T-cell (primary cell): ENCODE results near the gene EBNA1BP2. TPM values are rescaled to one million over a fixed set of nuclear protein-coding genes. Genes with fewer than 3 reads are reported as not detected.

ENCODE experiments used
- ATAC-seq, 4 experiments: fragments of 200-7000 bp in 3 of 4; fragments of 150-1000 bp in 1 of 4; cut with Tn5 transposase; replicated peaks in 1 of 4; 1 replicate in 3 of 4; 2 replicates in 1 of 4; pipeline ENCODE4 v1.10.0; 2021; ENCODE audit warnings: moderate library complexity in 3 of 4, mild to moderate bottlenecking in 2 of 4, moderate number of reproducible peaks in 1 of 4
- CTCF ChIA-PET, 2 donors: fragments of 300-600 bp; sonication (Branson Sonifier 250); formaldehyde crosslinking; loops; one replicate each; lab custom pipeline; 2022; ENCODE audit warnings: antibody characterized with exemption in 2 of 2; lab: Charles Lee
- POLR2A ChIA-PET, 2 donors: fragments of 300-600 bp; sonication (Branson Sonifier 250); formaldehyde crosslinking; loops; one replicate each; lab custom pipeline; 2022; ENCODE audit warnings: antibody characterized with exemption in 2 of 2; lab: Charles Lee
- DNase-seq, 35 experiments: peaks; one replicate each; pipeline versions ENCODE4 v3.0.0 to v3.0.0-alpha.2; 2013 to 2023
- H3K27ac ChIP-seq: one replicate; pipeline ENCODE4 v1.5.1; 2013; ENCODE audit warnings: low read length
- H3K27me3 ChIP-seq, 2 experiments: replicated peaks in 1 of 2; 1 replicate in 1 of 2; 2 replicates in 1 of 2; pipeline versions ENCODE4 v1.6.1 to v1.7.0; 2013; ENCODE audit warnings: low read length in 1 of 2, mixed read lengths in 1 of 2; ENCODE audit not compliant: control insufficient read depth in 2 of 2, insufficient read depth in 2 of 2; ENCODE audit errors: extremely low read depth in 1 of 2
- H3K36me3 ChIP-seq, 2 donors: 1 replicate in 1 of 2; 2 replicates in 1 of 2; pipeline versions ENCODE4 v1.6.1 to v1.7.0; 2013; ENCODE audit warnings: low read length in 1 of 2; ENCODE audit not compliant: control insufficient read depth in 2 of 2, insufficient read depth in 1 of 2; ENCODE audit errors: extremely low read depth in 1 of 2
- H3K4me1 ChIP-seq, 2 experiments: 1 replicate in 1 of 2; 2 replicates in 1 of 2; pipeline versions ENCODE4 v1.6.1 to v1.7.0; 2013; ENCODE audit warnings: low read length in 2 of 2, mixed read lengths in 1 of 2; ENCODE audit not compliant: insufficient read depth in 2 of 2, control insufficient read depth in 1 of 2; ENCODE audit errors: extremely low read depth in 1 of 2
- H3K4me3 ChIP-seq, 2 donors: 1 replicate in 1 of 2; 2 replicates in 1 of 2; pipeline versions ENCODE4 v1.5.1 to v1.7.0; 2013; ENCODE audit warnings: mild to moderate bottlenecking in 2 of 2, low read length in 1 of 2, moderate library complexity in 1 of 2; ENCODE audit not compliant: control insufficient read depth in 1 of 2; ENCODE audit errors: extremely low read depth in 1 of 2
- H3K9me3 ChIP-seq: 2 replicates; pipeline ENCODE4 v1.7.0; 2013
- H3K27ac Mint-ChIP-seq, 2 donors: one replicate each; pipeline ENCODE4 v1.8.0; 2020 to 2021; ENCODE audit warnings: mild to moderate bottlenecking in 2 of 2, mixed read lengths in 2 of 2
- H3K27me3 Mint-ChIP-seq, 2 donors: one replicate each; pipeline ENCODE4 v1.8.0; 2021 to 2022; ENCODE audit warnings: mixed read lengths in 2 of 2
- H3K36me3 Mint-ChIP-seq: one replicate; pipeline ENCODE4 v1.8.0; 2021; ENCODE audit warnings: mixed read lengths
- H3K4me1 Mint-ChIP-seq, 3 donors: one replicate each; pipeline ENCODE4 v1.8.0; 2020 to 2022; ENCODE audit warnings: mixed read lengths in 3 of 3, mild to moderate bottlenecking in 1 of 3
- H3K4me3 Mint-ChIP-seq, 3 donors: one replicate each; pipeline ENCODE4 v1.8.0; 2020 to 2022; ENCODE audit warnings: mild to moderate bottlenecking in 3 of 3, mixed read lengths in 3 of 3, moderate library complexity in 3 of 3
- H3K9me3 Mint-ChIP-seq, 3 donors: one replicate each; pipeline ENCODE4 v1.8.0; 2020 to 2022; ENCODE audit warnings: mixed read lengths in 3 of 3
- WGBS: methylation state at CpG from one replicate; pipeline ENCODE4 v1.1.5; 2013; ENCODE audit warnings: missing lambda C conversion rate; ENCODE audit not compliant: insufficient coverage; 5-methylcytosine and 5-hydroxymethylcytosine counted together
- total RNA-seq, 35 experiments: library from RNA in 6 of 35; stranded (reverse) in 6 of 35; fragments of 120-200 nt in 1 of 35; gene quantifications; one replicate each; pipeline versions ENCODE4 v1.2.1 to v1.2.4 and lab custom pipeline; 2013 to 2026

The EBNA1BP2 gene
- total RNA-seq, 5 donors from 2014 or later (not counting 1 experiment from before 2014, with no cell fraction given): 18.4 to 38.1 (median 31.2) TPM

DNA sequence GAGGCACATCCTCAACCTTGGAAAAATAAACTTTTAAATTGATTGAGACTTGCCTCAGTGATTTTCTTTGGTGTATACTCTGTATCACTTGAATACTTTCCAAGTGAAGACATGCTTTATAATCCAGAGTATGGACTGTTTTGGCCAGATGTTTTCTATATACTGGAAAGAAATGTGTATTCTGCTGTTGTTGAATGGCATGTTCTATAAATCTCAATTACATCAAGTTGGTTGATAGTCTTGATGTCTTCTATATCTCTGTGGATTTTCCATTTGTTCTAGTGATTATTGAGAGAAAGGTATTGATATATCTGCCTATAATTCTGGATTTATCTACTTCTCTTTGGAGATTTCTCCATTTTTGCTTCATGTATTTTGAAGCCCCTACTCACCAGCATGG is 37.5 kb downstream of the EBNA1BP2 start:
- no peaks in the 10 kb centered on the region for H3K4me1 Mint-ChIP-seq
- H3K27me3 ChIP-seq: peaks cover 0 to 15% of the 10 kb centered on the region in 2 experiments
- H3K9me3 ChIP-seq: no peaks in the 10 kb centered on the region
- no peaks in the 10 kb centered on the region for H3K4me1 ChIP-seq
- H3K27ac Mint-ChIP-seq: no peak overlapping the region
- no peaks in the 10 kb centered on the region for H3K36me3 Mint-ChIP-seq
- peaks cover 0 to 4% (median 2%) of the 10 kb centered on the region in 3 donors for H3K9me3 Mint-ChIP-seq
- H3K27ac ChIP-seq: no peak overlapping the region
- H3K36me3 ChIP-seq: no peaks in the 10 kb centered on the region
- ChIA-PET CTCF (no interaction called here), POLR2A (no interaction called here)
- DNase-seq (no peak), ATAC-seq (no peak)
- no peak overlapping the region for H3K4me3 Mint-ChIP-seq
- no peak overlapping the region for H3K4me3 ChIP-seq
- peaks cover 30 to 36% of the 10 kb centered on the region in 2 donors for H3K27me3 Mint-ChIP-seq

DNA sequence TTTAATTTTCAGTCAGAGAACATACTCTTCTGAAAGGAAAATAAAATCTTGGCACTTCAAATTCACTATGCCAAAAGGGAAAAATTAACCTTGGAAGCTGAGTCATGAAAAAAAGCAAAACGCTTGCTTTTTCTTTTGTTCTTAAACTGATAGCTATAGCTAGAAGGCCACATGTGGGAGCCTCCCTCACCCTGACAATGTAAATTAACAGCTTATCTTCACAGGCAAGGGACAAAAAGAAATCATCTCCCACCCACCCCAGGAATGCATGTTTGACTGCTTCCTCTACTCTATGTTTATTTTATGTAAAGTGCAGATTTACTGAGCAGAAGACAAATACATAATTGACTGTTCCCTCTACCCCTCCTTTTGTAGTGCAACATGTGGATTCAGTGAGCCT is 38.0 kb downstream of the EBNA1BP2 start:
- H3K9me3 ChIP-seq: no peaks in the 10 kb centered on the region
- H3K4me1 ChIP-seq: no peaks in the 10 kb centered on the region
- Mint-ChIP-seq H3K36me3 (no peaks in the 10 kb centered on the region), H3K27me3 (peaks cover 27 to 36% of the 10 kb centered on the region in 2 donors), H3K27ac (no peak overlapping the region), H3K4me3 (no peak overlapping the region), H3K9me3 (no peaks in the 10 kb centered on the region), H3K4me1 (no peaks in the 10 kb centered on the region)
- ChIA-PET POLR2A (no interaction called here), CTCF (no interaction called here)
- no CpG with 5 or more reads among the region's 1 CpG for WGBS
- H3K27me3 ChIP-seq: peaks cover 0 to 14% of the 10 kb centered on the region in 2 experiments
- H3K4me3 ChIP-seq: no peak overlapping the region
- DNase-seq (no peak), ATAC-seq (no peak)
- H3K27ac ChIP-seq: no peak overlapping the region
- no peaks in the 10 kb centered on the region for H3K36me3 ChIP-seq

DNA sequence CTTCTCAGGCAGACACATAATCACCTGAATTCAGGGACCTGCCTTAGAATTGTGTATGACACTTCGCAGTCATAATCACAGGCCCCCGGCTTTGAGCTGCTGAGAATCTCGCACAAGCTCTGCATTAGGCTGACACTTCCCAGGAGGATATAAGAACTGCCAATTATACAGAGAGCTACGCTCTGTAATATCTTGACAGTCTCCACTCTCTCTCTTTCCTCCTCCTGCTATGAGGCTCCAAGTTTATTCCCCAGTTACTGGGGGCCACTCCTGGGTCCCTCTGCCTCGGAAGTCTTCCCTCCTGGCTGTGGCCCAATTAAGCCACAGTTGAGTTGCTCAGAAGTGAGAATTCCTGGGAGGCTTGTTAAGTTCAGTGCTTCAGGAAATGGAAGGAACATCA is 42.7 kb downstream of the EBNA1BP2 start:
- no peak for DNase-seq
- Mint-ChIP-seq H3K27me3 (peaks cover 28 to 35% of the 10 kb centered on the region in 2 donors), H3K4me1 (no peaks in the 10 kb centered on the region), H3K9me3 (no peaks in the 10 kb centered on the region), H3K4me3 (no peak overlapping the region), H3K36me3 (no peaks in the 10 kb centered on the region), H3K27ac (no peak overlapping the region)
- H3K4me1 ChIP-seq: no peaks in the 10 kb centered on the region
- POLR2A ChIA-PET: no interaction called here
- ATAC-seq: no peak
- no peak overlapping the region for H3K27ac ChIP-seq
- 89% methylated on average over 4 of the region's 5 CpGs for WGBS
- CTCF ChIA-PET: no interaction called here
- no peaks in the 10 kb centered on the region for H3K9me3 ChIP-seq
- H3K36me3 ChIP-seq: no peaks in the 10 kb centered on the region
- H3K4me3 ChIP-seq: no peak overlapping the region
- H3K27me3 ChIP-seq: peaks cover 0 to 11% of the 10 kb centered on the region in 2 experiments

DNA sequence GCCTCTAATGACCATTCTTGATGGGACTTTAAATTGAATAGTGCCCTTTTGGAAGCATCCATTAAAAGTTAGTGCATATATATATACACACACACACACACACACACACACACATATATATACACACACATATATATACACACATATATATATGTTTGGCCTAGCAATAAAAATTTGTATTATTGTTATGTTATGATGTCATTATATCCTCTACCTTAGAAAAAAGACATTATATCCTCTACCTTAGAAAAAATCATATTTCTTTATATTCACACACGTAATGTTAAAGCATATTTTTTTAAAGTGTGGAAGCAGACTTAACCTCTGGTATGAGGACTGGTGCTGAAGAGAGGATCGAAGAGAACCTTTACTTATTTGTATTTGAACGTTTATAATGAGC is 43.3 kb downstream of the EBNA1BP2 start:
- POLR2A ChIA-PET: no interaction called here
- CTCF ChIA-PET: no interaction called here
- Histone ChIP-seq H3K4me3 (no peak overlapping the region), H3K9me3 (no peaks in the 10 kb centered on the region), H3K4me1 (no peaks in the 10 kb centered on the region), H3K27me3 (peaks cover 0 to 11% of the 10 kb centered on the region in 2 experiments), H3K27ac (no peak overlapping the region), H3K36me3 (no peaks in the 10 kb centered on the region)
- no peak for DNase-seq
- H3K9me3 Mint-ChIP-seq: no peaks in the 10 kb centered on the region
- no peak for ATAC-seq
- peaks cover 28 to 32% of the 10 kb centered on the region in 2 donors for H3K27me3 Mint-ChIP-seq
- no peaks in the 10 kb centered on the region for H3K4me1 Mint-ChIP-seq
- H3K36me3 Mint-ChIP-seq: no peaks in the 10 kb centered on the region
- no CpG with 5 or more reads among the region's 3 CpGs for WGBS
- no peak overlapping the region for H3K4me3 Mint-ChIP-seq
- H3K27ac Mint-ChIP-seq: no peak overlapping the region

DNA sequence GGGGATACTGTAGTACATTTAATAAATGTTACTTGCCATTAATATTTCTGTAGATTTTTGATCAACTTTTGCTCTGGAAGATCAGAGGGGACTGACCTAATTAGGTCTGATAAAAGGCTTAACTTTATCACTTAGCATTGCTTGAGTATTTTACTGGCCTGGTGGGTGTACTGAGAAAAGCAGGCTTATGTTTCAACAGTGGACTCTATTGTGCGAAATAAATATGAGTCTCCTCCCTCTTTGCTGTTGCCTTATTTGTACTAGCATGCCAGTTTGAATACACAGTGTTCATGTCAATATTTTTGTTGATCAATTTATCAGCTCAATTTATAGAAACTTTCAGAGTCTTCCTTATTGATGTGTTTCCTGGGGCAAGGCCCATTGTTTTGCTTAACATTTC is 49.1 kb downstream of the EBNA1BP2 start:
- Mint-ChIP-seq H3K36me3 (no peaks in the 10 kb centered on the region), H3K4me1 (no peaks in the 10 kb centered on the region), H3K27me3 (peaks cover 27 to 28% of the 10 kb centered on the region in 2 donors), H3K9me3 (no peaks in the 10 kb centered on the region), H3K27ac (no peak overlapping the region), H3K4me3 (no peak overlapping the region)
- H3K36me3 ChIP-seq: no peaks in the 10 kb centered on the region
- H3K4me3 ChIP-seq: no peak overlapping the region
- H3K4me1 ChIP-seq: no peaks in the 10 kb centered on the region
- no peak for ATAC-seq
- H3K27ac ChIP-seq: no peak overlapping the region
- WGBS: 71% methylated on average over 1 of the region's 1 CpG
- DNase-seq: no peak
- peaks cover 0 to 14% of the 10 kb centered on the region in 2 experiments for H3K27me3 ChIP-seq
- POLR2A ChIA-PET: no interaction called here
- H3K9me3 ChIP-seq: no peaks in the 10 kb centered on the region
- CTCF ChIA-PET: interaction anchor here in 1 of 2 donors (0.6 kb wide), 1 partner anchor 1056 kb away, joined by 5 read pairs; no protein-coding TSS in a partner anchor

DNA sequence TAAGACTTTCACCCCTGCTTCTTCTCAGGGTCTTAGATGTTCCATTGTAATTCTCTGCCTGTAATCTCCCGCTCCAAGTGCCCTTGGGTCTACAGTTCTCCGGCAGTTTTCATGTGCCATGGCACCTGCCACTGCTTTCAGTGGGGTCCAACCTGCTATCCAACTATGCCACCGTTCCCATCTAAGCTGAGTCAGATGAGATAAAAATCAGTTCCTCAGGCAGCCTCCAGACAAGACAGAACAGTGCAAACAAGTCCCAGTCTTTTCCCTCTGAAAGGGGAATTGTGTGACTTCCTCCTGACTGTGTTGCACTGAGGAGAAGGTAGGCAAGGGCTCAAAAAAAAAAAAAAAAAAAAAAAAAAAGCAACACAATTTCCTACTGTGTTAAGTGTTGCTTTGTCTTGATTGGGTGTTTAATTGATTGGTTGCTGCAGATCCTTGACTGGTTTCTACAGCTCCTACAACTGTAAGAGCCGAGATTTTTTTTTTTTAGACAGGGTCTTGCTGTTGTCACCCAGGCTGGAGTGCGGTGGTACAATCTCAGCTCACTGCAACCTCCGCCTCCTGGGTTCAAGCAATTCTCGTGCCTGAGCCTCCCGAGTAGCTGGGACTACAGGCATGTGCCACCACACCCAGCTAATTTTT is 50.7 kb downstream of the EBNA1BP2 start:
- Histone ChIP-seq H3K9me3 (no peaks in the 10 kb centered on the region), H3K27me3 (peaks cover 0 to 10% of the 10 kb centered on the region in 2 experiments), H3K27ac (no peak overlapping the region), H3K36me3 (no peaks in the 10 kb centered on the region), H3K4me1 (no peaks in the 10 kb centered on the region), H3K4me3 (no peak overlapping the region)
- 84% methylated on average over 4 of the region's 8 CpGs for WGBS
- Mint-ChIP-seq H3K27ac (no peak overlapping the region), H3K9me3 (no peaks in the 10 kb centered on the region), H3K36me3 (no peaks in the 10 kb centered on the region), H3K4me3 (no peak overlapping the region), H3K27me3 (peaks cover 19 to 22% of the 10 kb centered on the region in 2 donors), H3K4me1 (no peaks in the 10 kb centered on the region)
- ChIA-PET POLR2A (no interaction called here), CTCF (no interaction called here)
- ATAC-seq (no peak), DNase-seq (no peak)
